ENCODE measurements around the gene CDK6. TPM values are rescaled to one million over a fixed set of nuclear protein-coding genes. Genes with fewer than 3 reads are reported as not detected.

Gene CDK6
- total and polyA plus RNA-seq, 8 donors: 2.6 to 86.3 (median 15.5) TPM

GRCh38 chr7:92831716-92832533 is 4.4 kb downstream of the CDK6 start:
- intact Hi-C loops (cut with DNase I; ENCODE audit: low total_unique reads): loop anchor here (10.0 kb wide), 1 partner anchor 137 kb away; no protein-coding TSS in a partner anchor
- Histone ChIP-seq H3K27me3 (no peaks in the 10 kb centered on the region), H3K36me3 (no peaks in the 10 kb centered on the region), H3K9me3 (no peaks in the 10 kb centered on the region), H3K4me1 (peaks cover 14 to 66% (median 52%) of the 10 kb centered on the region in 4 donors), H3K27ac (peak overlapping the region in 4 of 5 donors; percentile 86 to 92 (median 90)), H3K4me3 (peak overlapping the region; percentile 64 to 95 (median 80))
- peak in 1 of 2 donors; percentile 58 for DNase-seq
- no peak for TF ChIP-seq POLR2A (IDR thresholded peaks at IDR 0.05)
- TF ChIP-seq CTCF (IDR thresholded peaks at IDR 0.05): no peak
- no peak for TF ChIP-seq POLR2AphosphoS5 (IDR thresholded peaks at IDR 0.05)
- no peak for TF ChIP-seq EP300 (IDR thresholded peaks at IDR 0.05)
- WGBS, 5 donors: 11 to 29% (median 16%) methylated on average over 7 of the region's 7 CpGs

GRCh38 chr7:92830532-92831110 is 5.8 kb downstream of the CDK6 start:
- peaks cover 14 to 74% (median 52%) of the 10 kb centered on the region in 4 donors for H3K4me1 ChIP-seq
- intact Hi-C loops (cut with DNase I; ENCODE audit: low total_unique reads): loop anchor here (10.0 kb wide), 1 partner anchor 136 kb away; no protein-coding TSS in a partner anchor
- peak overlapping the region in 4 of 5 donors; percentile 1 to 92 (median 90) for H3K27ac ChIP-seq
- no peaks in the 10 kb centered on the region for H3K36me3 ChIP-seq
- no peaks in the 10 kb centered on the region for H3K27me3 ChIP-seq
- H3K4me3 ChIP-seq: peak overlapping the region in 2 of 4 donors; percentile 78 to 95
- 32 to 44% (median 39%) methylated on average over 6 of the region's 6 CpGs for WGBS, 5 donors
- peak in 1 of 2 donors; percentile 21 for DNase-seq
- TF ChIP-seq POLR2AphosphoS5 (IDR thresholded peaks at IDR 0.05) (no peak), POLR2A (IDR thresholded peaks at IDR 0.05) (no peak), CTCF (IDR thresholded peaks at IDR 0.05) (no peak), EP300 (IDR thresholded peaks at IDR 0.05) (no peak)
- no peaks in the 10 kb centered on the region for H3K9me3 ChIP-seq

DNA sequence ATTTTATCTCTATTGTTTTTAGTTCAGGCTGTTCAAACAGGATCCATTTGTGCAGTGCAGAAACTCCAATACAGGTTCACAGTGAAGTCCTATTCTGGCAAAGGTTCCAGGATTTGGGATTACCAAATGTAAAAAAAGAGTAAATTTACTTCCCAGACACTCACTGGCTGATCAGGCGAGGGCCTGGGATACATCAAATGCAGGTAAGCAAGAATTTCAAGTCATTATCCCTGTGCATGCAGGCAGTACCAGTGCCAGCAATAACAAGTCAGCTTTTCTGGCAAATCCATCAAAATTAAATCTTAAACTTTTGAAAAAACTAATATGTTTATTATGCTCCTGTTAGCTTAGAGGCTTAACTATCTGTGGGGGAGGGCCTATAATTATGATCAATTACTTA is 6.3 kb downstream of the CDK6 start:
- Histone ChIP-seq H3K4me1 (peaks cover 14 to 78% (median 53%) of the 10 kb centered on the region in 4 donors), H3K4me3 (no peak overlapping the region), H3K27me3 (no peaks in the 10 kb centered on the region), H3K36me3 (no peaks in the 10 kb centered on the region), H3K9me3 (no peaks in the 10 kb centered on the region), H3K27ac (peak overlapping the region in 3 of 5 donors; percentile 1 to 92 (median 89))
- intact Hi-C loops (cut with DNase I; ENCODE audit: low total_unique reads): loop anchor here (10.0 kb wide), 1 partner anchor 135 kb away; no protein-coding TSS in a partner anchor
- DNase-seq: peak in 1 of 2 donors; percentile 14
- no peak for TF ChIP-seq POLR2AphosphoS5 (IDR thresholded peaks at IDR 0.05)
- TF ChIP-seq POLR2A (IDR thresholded peaks at IDR 0.05): no peak
- TF ChIP-seq CTCF (IDR thresholded peaks at IDR 0.05): no peak
- no peak for TF ChIP-seq EP300 (IDR thresholded peaks at IDR 0.05)
- WGBS, 5 donors: 37 to 78% (median 47%) methylated on average over 1 of the region's 1 CpG

GRCh38 chr7:92827464-92828120 is 8.8 kb downstream of the CDK6 start:
- H3K4me1 ChIP-seq: peaks cover 14 to 80% (median 52%) of the 10 kb centered on the region in 4 donors
- no peaks in the 10 kb centered on the region for H3K27me3 ChIP-seq
- H3K36me3 ChIP-seq: no peaks in the 10 kb centered on the region
- DNase-seq: peak in 1 of 2 donors; percentile 20
- no peak for TF ChIP-seq CTCF (IDR thresholded peaks at IDR 0.05)
- no peak for TF ChIP-seq POLR2A (IDR thresholded peaks at IDR 0.05)
- no peak for TF ChIP-seq EP300 (IDR thresholded peaks at IDR 0.05)
- TF ChIP-seq POLR2AphosphoS5 (IDR thresholded peaks at IDR 0.05): no peak
- no peaks in the 10 kb centered on the region for H3K9me3 ChIP-seq
- H3K4me3 ChIP-seq: no peak overlapping the region
- WGBS, 5 donors: 31 to 50% (median 36%) methylated on average over 3 of the region's 3 CpGs
- H3K27ac ChIP-seq: no peak overlapping the region
- intact Hi-C loops (cut with DNase I; ENCODE audit: low total_unique reads): no loop called here

Data from stomach (tissue), 9 donors.